Measurements from ENCODE around the gene SCAMP1. TPM values are rescaled to one million over a fixed set of nuclear protein-coding genes. Genes with fewer than 3 reads are reported as not detected.
"Not testable (repeated sequence)": the region's sequence is repeated elsewhere in the genome, so short reads cannot be mapped to it uniquely, and the experiment has no call there.

Gene SCAMP1
- total RNA-seq, 1 donor: 24.9 TPM

DNA sequence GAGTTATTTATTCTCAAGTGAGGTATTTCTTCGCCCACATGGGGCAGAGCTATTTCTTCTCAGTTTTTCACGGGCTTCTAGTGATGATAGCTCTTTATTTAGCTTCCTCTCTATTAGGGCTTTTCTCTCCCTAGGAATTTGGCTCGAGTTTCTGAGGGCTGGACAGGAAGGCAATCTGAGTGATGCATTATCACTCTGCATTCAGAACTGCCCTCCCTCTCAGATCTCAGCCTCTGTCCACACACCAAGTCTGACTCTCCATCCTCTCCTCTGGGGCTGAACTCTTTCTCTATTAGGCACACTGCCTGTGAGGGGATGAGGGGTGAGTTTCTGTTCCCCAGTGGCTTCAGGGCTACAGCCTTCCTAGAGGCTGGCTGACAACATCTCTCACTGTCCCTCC lies 14.9 kb upstream of the SCAMP1 start:
- Histone ChIP-seq H3K27me3 (ENCODE audit: insufficient read depth, low read length) (no peaks in the 10 kb centered on the region), H3K9me3 (ENCODE audit: low read depth, low read length) (no peaks in the 10 kb centered on the region), H3K4me3 (ENCODE audit: low read length) (no peak overlapping the region), H3K4me1 (ENCODE audit: insufficient read depth, low read length) (no peaks in the 10 kb centered on the region)

DNA sequence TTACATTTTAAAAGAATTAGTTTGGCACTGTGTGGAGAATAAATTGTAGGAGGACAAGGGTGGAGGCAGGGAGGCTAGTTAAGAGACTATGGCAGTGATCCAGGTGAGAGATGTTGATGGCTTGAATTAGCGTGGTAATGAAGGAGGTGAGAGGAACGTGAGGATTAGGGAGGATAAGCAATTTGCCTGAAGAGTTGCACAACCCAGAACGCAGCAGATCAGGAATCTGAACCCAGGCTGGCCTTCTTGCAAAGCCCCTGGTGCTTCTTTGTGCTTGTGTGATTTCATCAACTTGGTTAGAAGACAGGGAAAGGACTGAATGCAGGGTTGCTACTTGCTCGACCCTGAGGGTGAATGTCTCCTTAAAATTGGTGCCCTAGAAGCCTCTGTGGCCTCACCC lies 6.9 kb upstream of the SCAMP1 start:
- no peaks in the 10 kb centered on the region for H3K9me3 ChIP-seq (ENCODE audit: low read depth, low read length)
- H3K27me3 ChIP-seq (ENCODE audit: insufficient read depth, low read length): no peaks in the 10 kb centered on the region
- H3K4me1 ChIP-seq (ENCODE audit: insufficient read depth, low read length): peaks cover 2% of the 10 kb centered on the region
- no peak overlapping the region for H3K4me3 ChIP-seq (ENCODE audit: low read length)

DNA sequence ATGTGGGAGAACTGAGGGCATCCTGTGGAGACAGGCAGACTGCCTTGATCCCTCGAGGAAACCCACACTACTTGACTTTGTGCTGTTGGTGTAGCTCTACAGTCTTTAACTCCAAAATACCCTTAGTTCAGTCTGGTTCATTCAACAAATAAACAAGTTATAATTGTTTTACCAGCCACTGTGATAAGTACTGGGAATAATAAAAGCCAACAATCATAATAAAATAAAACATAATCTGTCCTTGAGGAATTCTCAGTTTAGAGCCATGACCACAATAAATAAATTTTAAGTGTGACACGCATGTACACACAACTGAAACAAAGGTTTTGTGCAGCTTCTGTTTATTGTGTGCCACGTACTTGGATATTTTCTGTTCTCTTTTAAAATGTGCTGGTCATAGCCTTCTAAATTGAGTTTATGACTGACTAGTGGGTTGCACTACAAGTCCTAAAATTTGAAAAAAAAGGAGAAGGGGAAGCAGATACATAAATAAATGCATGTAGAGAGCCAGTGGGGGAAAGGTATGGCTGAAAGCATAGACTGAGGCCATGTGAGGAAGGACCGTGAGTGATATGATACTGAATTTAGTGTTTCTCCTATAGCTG lies 6.2 kb upstream of the SCAMP1 start:
- Histone ChIP-seq H3K4me3 (ENCODE audit: low read length) (no peak overlapping the region), H3K4me1 (ENCODE audit: insufficient read depth, low read length) (peaks cover 9% of the 10 kb centered on the region), H3K9me3 (ENCODE audit: low read depth, low read length) (no peaks in the 10 kb centered on the region), H3K27me3 (ENCODE audit: insufficient read depth, low read length) (no peaks in the 10 kb centered on the region)

DNA sequence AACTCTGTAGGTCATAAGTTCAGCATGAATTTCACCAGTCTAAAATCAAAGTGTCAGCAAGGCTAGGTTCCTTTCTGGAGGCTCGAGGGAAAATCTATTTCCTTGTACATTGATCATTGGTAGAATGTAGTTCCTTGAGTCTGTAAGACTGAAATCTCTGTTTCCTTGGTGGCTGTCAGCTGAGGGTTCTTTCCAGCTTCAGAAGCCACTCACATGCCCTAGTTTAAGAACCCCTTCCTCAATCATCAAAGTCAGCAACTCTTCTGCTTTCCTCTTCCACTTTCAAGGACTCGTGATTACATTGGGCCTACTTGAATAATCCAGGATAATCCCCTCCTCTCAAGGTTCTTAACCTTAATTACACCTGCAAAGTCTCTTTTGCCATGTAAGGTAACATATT lies 4.9 kb upstream of the SCAMP1 start:
- H3K4me1 ChIP-seq (ENCODE audit: insufficient read depth, low read length): peaks cover 16% of the 10 kb centered on the region
- H3K4me3 ChIP-seq (ENCODE audit: low read length): no peak overlapping the region
- no peaks in the 10 kb centered on the region for H3K27me3 ChIP-seq (ENCODE audit: insufficient read depth, low read length)
- H3K9me3 ChIP-seq (ENCODE audit: low read depth, low read length): no peaks in the 10 kb centered on the region

GRCh38 chr5:78359455-78359830 lies 974 bp upstream of the SCAMP1 start:
- H3K9me3 ChIP-seq (ENCODE audit: low read depth, low read length); H3K27me3 ChIP-seq (ENCODE audit: insufficient read depth, low read length): not testable (repeated sequence)
- H3K4me1 ChIP-seq (ENCODE audit: insufficient read depth, low read length): peaks cover 26% of the 10 kb centered on the region
- peak overlapping the region; percentile 93 for H3K4me3 ChIP-seq (ENCODE audit: low read length)

GRCh38 chr5:78360674-78360923 lies 182 bp downstream of the SCAMP1 start:
- no peaks in the 10 kb centered on the region for H3K27me3 ChIP-seq (ENCODE audit: insufficient read depth, low read length)
- peaks cover 26% of the 10 kb centered on the region for H3K4me1 ChIP-seq (ENCODE audit: insufficient read depth, low read length)
- peak overlapping the region; percentile 93 for H3K4me3 ChIP-seq (ENCODE audit: low read length)
- no peaks in the 10 kb centered on the region for H3K9me3 ChIP-seq (ENCODE audit: low read depth, low read length)

- H3K27me3 ChIP-seq (ENCODE audit: insufficient read depth, low read length): no peaks in the 10 kb centered on the region
- no peaks in the 10 kb centered on the region for H3K9me3 ChIP-seq (ENCODE audit: low read depth, low read length)
- peaks cover 26% of the 10 kb centered on the region for H3K4me1 ChIP-seq (ENCODE audit: insufficient read depth, low read length)
- peak overlapping the region; percentile 93 for H3K4me3 ChIP-seq (ENCODE audit: low read length)
Observed at GRCh38 chr5:78360924-78361630, 660 bp downstream of the SCAMP1 start.

- Histone ChIP-seq H3K4me3 (ENCODE audit: low read length) (peak overlapping the region; percentile 93), H3K9me3 (ENCODE audit: low read depth, low read length) (no peaks in the 10 kb centered on the region), H3K27me3 (ENCODE audit: insufficient read depth, low read length) (no peaks in the 10 kb centered on the region), H3K4me1 (ENCODE audit: insufficient read depth, low read length) (peaks cover 26% of the 10 kb centered on the region)
Observed at GRCh38 chr5:78361631-78361993, 1.2 kb downstream of the SCAMP1 start.

DNA sequence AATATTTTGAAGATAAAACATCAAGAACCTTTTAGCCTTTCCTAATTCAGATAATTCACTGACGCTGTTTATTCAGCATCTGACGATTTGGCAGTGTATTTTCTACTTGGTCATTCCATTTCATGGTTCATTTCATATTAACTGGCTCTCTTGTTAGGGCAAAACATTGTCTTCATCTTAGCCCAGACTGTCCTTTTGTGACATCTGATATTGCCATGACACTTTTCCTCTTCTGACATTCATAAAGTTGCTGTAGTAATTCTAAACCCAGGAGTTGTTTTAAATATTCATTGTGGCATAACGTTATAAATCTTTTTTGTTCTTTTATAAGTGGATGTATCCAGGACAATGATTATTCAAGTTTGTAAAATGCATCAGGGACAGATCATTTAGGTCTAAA lies 1.8 kb downstream of the SCAMP1 start:
- Histone ChIP-seq H3K4me1 (ENCODE audit: insufficient read depth, low read length) (peaks cover 26% of the 10 kb centered on the region), H3K9me3 (ENCODE audit: low read depth, low read length) (no peaks in the 10 kb centered on the region), H3K4me3 (ENCODE audit: low read length) (no peak overlapping the region)

DNA sequence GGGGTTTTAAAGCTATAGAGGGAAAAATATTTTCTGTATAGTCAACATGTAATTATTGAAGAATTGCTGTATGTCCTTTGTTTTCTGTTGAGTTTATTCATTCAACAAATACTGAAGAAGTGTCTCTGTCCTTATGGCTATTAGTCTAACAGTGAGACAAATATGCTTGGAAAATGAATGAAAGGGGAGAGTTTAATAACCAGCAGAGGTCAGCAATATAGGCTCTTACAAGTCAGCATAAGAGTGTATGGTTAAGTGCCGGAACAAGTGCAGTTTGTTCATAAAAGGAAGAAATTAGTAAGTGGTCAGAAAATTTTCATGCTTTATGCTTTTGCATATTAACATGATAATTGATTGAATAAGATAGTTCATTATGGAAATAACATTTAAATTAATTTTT lies 3.6 kb downstream of the SCAMP1 start:
- Histone ChIP-seq H3K27me3 (ENCODE audit: insufficient read depth, low read length) (no peaks in the 10 kb centered on the region), H3K9me3 (ENCODE audit: low read depth, low read length) (no peaks in the 10 kb centered on the region), H3K4me3 (ENCODE audit: low read length) (no peak overlapping the region), H3K4me1 (ENCODE audit: insufficient read depth, low read length) (peaks cover 19% of the 10 kb centered on the region)

More for the DNA sequence above, 1.8 kb downstream of the SCAMP1 start:
- H3K27me3 ChIP-seq (ENCODE audit: insufficient read depth, low read length): no peaks in the 10 kb centered on the region

GRCh38 chr5:78367318-78367991 lies 7.0 kb downstream of the SCAMP1 start:
- Histone ChIP-seq H3K4me1 (ENCODE audit: insufficient read depth, low read length) (no peaks in the 10 kb centered on the region), H3K27me3 (ENCODE audit: insufficient read depth, low read length) (no peaks in the 10 kb centered on the region), H3K4me3 (ENCODE audit: low read length) (no peak overlapping the region), H3K9me3 (ENCODE audit: low read depth, low read length) (no peaks in the 10 kb centered on the region)

DNA sequence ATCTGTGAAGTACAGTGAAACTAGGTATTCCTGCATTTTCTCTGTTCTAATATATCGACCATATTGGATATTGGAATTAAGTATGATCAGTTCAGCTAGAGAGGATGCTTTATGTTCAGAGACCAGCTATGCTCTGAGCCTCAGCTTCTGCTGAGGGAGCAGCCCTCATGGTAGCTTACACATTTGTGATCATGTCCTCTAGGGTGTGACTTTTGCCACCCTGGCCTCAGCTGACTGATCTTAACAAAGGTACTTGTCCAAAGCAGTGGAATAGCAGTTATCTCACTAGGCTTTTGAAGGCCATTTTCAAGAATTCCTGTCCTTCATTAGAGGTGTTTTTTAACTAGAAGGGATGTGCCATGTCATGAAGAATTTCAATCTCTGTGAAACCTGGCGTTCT lies 9.3 kb downstream of the SCAMP1 start:
- Histone ChIP-seq H3K27me3 (ENCODE audit: insufficient read depth, low read length) (no peaks in the 10 kb centered on the region), H3K9me3 (ENCODE audit: low read depth, low read length) (no peaks in the 10 kb centered on the region), H3K4me3 (ENCODE audit: low read length) (no peak overlapping the region), H3K4me1 (ENCODE audit: insufficient read depth, low read length) (no peaks in the 10 kb centered on the region)

GRCh38 chr5:78373231-78373630 lies 12.8 kb downstream of the SCAMP1 start:
- H3K9me3 ChIP-seq (ENCODE audit: low read depth, low read length): no peaks in the 10 kb centered on the region
- no peaks in the 10 kb centered on the region for H3K27me3 ChIP-seq (ENCODE audit: insufficient read depth, low read length)
- H3K4me3 ChIP-seq (ENCODE audit: low read length): no peak overlapping the region
- H3K4me1 ChIP-seq (ENCODE audit: insufficient read depth, low read length): no peaks in the 10 kb centered on the region

DNA sequence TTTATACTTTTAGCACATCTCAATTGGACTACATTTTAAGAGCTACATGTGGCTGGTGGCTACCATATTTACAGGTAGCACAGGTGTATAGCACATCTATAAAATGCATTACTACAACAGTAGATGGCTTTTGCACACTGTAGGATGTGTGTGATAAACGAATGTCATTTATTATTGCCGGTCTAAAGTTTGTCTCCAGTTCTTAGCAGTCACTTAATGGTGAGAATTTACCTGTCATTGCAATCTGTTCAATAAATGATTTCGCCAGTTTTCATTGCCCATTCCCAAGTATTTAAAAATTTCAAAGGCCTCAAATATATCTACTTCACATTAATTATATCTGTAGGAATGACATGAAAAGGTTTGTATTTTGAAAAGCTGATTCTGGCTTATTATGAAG lies 15.9 kb downstream of the SCAMP1 start:
- H3K4me1 ChIP-seq (ENCODE audit: insufficient read depth, low read length): no peaks in the 10 kb centered on the region
- no peaks in the 10 kb centered on the region for H3K27me3 ChIP-seq (ENCODE audit: insufficient read depth, low read length)
- no peaks in the 10 kb centered on the region for H3K9me3 ChIP-seq (ENCODE audit: low read depth, low read length)
- H3K4me3 ChIP-seq (ENCODE audit: low read length): no peak overlapping the region

- no peaks in the 10 kb centered on the region for H3K9me3 ChIP-seq (ENCODE audit: low read depth, low read length)
- no peaks in the 10 kb centered on the region for H3K4me1 ChIP-seq (ENCODE audit: insufficient read depth, low read length)
- H3K4me3 ChIP-seq (ENCODE audit: low read length): no peak overlapping the region
- H3K27me3 ChIP-seq (ENCODE audit: insufficient read depth, low read length): no peaks in the 10 kb centered on the region
Observed at GRCh38 chr5:78377056-78377717, 16.8 kb downstream of the SCAMP1 start.
